GM19455 (cell line): ENCODE results near the gene NUP98.

Experiments used
- ATAC-seq: cut with Tn5 transposase; IDR thresholded peaks from one replicate; pipeline ENCODE4 v1.9.1; 2021; ENCODE audit not compliant: unreplicated experiment

Gene NUP98

DNA sequence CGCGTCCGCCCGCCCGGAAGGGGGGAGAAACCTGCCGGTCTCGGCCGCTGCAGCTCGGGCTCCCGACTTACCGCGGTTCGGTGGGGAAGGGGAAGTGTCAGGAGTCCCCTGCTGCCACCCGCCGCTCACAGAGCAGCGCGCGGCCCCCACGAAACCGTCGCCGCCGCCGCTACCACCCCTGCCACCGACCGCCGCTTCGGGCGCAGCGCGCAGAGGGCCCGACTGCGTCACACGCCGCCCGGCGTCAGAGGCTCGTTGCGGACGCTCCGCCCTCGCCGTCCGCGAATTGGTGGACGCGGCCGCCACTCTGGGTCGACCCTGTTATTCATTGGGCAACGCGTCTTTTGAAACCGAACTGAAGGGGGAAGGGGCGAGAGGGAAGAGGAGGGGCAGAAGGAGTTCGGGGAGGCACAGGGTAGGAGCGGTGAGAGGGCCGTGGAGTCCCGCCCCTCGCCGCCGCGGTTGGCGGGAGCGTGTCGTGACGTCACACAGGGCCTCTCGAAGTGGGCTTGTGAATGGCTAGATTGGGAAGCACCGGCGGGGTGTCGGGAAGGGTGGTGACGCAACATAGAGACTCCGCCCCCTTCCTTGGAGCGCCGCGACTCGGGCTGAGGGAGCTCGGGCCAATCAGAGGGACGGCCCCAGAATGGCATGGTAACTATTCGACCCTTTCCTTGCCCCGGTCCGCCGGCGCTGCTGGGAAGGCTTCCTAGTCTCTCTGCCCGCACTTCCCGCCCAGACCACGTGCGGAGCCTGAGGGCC is at the start of gene NUP98:
Gene NUP98 (minus strand): TSS at position 226 of the 762 bp plus-strand sequence. CDS start 15,437 bp downstream, outside the sequence.
- peak; percentile 95 for ATAC-seq

DNA sequence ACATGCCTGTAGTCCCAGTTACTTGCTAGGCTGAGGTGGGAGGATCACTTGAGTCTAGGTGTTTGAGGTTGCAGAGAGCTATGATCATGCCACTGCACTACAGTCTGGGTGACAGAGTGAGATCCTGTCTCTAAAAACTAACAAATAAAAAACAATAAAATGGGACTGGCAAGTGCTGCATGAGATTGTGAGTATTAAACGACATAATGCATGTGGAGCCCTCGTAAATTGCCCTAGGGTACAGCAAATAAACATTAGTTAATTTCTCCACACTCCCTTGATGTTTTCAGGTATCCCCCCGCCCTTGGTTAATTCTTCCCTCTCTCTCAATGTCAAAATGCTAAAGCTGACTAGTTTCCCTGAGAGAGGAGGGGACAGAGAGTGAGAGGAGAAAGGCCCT is 48.3 kb upstream of the NUP98 start:
- no peak for ATAC-seq

DNA sequence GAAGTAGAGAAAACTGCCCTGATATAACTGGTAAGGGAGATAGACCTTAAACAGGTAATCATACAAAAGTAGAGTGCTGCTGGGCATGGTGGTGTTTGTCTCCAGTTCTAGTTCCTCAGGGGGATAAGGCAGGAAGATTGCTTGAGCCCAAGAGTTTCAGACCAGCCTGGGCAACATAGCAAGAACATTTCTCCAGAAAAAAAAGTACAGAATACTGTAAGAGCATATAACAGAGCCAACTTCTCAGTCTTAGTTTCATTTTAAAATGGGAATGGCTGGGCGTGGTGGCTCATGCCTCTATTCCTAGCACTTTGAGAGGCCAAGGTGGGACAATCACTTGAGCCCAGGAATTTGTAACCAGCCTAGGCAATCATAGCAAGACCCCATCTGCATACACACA is 47.9 kb upstream of the NUP98 start:
- no peak for ATAC-seq

DNA sequence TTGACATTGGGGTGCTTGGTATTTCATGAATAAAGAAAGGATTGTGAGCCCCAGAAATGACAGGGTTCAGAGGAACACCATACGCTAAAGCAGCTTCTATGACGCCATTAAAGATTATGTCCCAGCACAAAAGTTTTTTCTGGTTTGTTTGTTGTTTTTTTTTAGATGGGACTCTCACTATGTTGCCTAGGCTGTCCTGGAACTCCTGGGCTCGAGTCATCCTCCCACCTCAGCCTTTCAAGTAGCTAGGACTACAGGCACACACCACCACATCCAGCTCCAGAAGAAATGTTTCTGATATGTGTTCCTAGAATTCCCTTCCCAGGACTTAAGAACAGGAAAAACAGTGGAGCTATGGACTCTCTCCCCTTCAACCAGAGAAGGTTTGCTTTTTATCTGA is 46.0 kb upstream of the NUP98 start:
- ATAC-seq = no peak

DNA sequence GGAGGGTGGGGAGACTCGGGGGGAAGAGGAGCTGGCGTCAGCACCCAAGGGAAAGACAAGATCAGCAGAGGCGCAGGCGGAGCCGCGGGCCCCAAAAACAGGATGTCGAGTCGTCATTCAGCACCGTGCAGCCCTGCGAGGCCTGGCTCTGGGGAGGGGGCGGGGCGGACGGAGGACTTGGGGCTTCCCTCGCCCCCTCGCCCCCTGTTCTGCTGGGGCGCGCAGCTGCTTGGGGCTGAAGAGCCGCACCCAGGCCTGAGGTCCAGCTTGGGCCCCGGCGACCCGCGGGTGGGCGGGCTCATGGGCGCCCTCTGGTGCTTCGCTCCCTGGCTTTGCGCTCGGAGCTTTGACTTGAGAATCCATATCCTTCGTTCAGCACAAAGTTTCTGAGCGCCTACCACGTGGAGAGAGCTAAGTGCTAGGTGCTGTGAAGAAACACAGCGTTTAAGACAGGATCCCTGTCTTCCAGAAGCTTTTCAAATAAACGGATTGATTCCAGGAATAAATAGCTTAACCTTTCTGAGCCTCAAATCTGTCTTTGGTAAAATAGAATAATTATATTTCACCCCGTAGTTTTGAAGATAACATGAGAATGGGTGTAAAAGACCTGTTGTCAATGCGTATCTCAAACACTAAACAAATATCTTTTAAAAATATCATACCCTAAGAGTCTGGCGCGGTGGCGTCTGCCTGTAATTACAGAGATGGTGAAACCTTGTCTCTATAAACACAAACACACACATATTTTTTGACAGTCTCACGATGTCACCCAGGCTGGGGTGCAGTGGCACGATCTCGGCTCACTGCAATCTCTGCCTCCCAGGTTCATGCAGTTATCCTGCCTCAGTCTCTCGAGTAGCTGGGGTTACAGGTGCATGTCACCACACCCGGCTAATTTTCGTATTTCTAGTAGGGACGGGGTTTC is 44.3 kb upstream of the NUP98 start:
- peak; percentile 56 for ATAC-seq

DNA sequence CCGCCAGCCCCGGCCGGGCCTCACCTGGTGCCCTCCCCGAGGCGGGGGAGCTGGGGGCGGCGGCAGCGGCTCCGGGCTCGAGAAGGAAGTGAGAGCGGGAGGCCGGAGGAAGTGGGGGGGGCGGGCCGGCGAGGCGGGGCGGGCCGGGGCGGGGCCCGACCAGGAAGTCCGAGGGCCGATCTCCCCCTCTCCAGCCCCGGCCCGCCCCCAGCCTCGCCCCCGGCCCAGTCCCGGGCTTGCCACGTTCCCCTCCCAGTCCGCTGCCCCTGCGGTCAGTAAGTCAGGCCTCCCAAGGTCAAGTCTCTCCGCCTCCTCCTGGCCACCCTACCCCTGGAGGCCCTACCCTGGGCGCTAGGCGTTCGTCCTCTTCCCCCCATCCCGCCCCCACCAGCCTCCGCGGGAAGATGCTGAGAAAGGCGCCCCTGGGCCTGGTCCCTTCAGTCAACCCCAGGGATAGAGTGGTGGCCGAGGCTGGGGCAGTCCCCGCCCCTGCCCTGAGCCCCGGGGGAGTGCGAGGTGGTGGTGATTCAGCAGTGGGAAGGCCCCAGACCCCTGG is 43.6 kb upstream of the NUP98 start, which contains the start of gene RHOG:
Gene RHOG (minus strand): TSS at position 90 of the 556 bp plus-strand sequence. CDS start 12,821 bp downstream, outside the sequence.
- ATAC-seq = peak; percentile 48

DNA sequence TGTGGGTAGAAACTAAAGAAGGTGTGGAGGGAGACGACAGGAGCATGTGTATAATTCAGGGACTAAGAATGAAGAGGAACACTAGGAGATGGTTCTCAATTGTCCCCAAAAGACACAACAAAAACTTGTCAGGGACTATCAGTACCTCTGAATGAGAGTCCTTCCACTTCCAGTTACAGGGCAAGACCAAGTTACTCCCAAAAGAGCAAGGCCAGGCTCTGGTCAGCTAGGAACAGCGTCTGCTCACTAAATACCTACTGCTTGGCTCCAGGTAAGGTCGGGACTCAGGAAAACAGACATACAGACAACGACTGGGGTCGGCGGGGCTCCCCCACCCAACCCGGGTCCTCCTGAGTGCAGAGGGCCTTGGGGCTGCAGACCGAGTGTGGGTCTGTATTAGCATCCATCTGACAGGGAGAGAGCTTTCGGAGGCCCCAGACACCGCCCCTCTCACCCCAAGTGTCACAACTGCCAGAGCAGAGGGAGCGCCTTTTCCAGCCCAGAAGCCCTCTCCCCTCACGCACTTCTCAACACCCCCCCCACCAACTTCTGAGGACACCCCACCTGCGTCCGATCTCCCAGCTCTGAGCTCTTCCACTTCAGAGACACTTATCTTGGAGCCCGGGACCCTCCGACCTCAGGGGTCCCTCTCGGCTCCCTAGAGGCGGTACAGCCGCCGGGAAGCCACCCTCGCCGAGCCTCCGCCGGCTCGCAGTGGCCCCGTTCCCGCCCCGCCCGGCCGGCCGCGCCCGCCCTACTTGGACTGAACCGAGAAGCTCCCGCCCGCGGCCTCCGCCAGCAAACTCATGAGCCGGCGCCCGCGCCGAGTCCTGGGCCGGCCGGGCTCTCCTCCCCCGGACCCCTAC is 42.9 kb upstream of the NUP98 start:
- ATAC-seq = no peak

DNA sequence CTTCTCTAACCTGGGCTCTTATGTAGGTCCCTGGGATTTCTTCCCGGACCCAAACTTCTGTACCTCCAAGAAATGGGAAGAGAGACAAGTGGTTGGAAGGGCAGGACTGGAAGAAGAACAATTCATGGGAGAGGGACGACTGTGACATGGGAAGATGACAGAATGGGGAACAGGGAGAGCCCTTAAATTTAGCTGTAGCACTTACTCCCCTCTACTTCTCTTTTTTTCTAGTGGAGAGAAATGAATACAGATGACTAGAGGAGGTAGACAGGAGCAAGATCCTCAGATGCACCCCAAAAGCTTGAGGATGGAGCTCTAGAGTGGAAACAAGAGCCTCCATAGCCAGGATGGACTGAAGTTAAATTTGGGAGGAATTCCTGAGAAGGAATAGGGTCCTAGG is 41.1 kb upstream of the NUP98 start:
- no peak for ATAC-seq

DNA sequence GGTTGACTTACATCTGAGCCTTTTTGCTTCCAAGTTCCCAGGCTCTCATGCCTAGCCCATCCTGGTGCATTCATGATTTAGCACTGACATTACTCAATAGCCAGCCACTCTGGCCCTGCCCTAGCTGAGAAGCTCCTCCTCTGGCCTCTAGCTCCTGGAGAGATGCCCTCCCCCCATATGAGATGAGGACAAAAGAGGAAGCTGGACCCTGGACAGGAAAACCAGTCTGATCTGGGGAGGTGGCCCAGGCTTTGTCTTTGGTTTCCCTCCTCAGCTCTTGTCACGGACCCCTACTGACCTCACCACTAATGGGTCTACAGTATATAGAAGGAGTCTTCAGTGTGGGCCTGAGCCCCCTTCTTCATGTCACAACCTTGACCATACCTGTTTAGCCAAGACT is 40.4 kb upstream of the NUP98 start:
- ATAC-seq = no peak

DNA sequence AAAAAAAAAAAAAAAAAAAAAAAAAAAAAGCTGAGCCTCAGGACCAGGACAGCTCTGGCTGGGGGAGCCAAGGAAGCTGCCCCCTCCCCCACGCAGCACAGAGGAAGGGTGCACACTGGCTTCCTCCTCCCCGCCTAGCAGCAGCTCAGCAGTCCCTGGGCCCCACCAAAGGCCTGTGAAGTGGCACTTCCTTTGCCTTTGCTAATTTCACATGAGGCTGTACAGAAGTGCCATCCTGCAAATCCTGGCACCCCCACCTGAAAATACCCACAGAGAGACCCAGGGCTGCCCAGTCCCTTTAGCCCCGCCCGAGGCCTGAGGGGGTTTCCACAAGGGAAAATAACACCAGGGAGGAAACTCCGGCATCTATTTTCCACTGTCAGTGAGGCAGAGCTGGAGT is 39.5 kb upstream of the NUP98 start:
- no peak for ATAC-seq

DNA sequence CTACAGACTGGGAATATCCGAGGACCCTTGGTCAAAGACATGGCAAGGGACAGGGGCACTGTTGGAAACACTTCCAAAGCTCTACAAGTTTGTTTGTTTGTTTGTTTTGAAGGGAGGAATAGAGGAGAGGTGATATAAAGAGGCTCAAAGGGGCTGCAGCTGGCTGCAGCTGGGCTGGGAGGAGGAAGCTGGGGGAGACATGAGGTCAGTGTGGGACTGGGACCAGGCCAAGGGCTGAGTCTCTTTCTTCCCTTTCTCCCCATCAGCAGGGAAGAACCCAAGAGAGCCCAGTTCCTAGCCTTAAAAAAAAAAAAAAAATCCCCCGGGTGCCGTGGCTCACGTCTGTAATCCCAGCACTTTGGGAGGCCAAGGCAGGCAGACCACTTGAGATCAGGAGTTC is 38.4 kb upstream of the NUP98 start:
- no peak for ATAC-seq

DNA sequence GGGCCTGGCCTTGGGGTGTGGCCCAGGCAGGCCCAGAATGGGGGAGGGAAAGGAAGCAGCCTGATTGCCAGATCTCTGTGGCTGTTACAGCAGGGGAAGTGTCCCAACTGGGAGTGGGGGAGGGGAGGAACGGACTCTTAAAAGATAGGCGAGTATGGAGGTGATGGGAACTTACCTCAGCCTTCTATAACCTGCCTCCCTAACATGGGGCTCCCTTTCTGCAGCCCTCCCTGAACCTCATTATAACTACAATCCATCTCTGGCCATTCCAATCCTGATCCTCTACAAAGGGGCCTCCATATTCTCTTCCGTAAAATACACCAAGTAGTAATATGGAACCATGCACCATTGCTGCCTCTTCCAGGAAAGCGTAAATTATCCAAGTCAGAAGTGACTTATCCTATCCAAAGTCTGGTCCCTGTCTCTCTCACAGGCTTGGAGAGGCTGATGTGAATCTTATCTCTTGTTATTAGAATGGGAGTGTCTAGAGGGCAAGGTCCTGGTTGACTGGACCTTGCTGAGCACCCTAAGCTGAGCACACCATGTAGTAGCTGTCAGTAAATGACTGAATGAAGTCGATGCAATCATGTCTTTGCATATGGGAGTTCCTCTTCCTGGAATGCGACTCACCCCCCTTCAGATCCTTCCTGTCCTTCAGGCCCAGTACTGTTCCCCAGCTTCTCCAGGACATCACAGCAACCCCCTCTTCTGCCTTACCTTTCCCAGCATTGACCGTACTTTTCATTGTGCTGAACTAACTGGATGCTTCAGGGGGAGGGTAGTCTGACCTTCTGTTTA is 37.5 kb upstream of the NUP98 start:
- no peak for ATAC-seq

DNA sequence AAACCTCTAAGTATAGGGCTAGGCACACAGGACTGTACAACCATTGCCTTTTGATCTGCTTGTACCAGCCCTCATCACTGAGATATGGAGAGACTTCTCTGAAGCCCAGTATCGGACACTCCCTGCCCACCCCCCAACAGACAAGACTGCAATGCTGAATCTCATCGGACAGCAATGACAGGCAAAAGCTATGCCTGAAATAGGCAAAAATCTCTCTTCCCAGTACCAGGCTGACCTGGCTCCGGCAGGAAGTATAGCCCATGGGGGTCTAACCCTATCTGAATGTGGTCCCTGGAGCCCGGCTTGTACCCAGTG is 37.0 kb upstream of the NUP98 start:
- no peak for ATAC-seq

DNA sequence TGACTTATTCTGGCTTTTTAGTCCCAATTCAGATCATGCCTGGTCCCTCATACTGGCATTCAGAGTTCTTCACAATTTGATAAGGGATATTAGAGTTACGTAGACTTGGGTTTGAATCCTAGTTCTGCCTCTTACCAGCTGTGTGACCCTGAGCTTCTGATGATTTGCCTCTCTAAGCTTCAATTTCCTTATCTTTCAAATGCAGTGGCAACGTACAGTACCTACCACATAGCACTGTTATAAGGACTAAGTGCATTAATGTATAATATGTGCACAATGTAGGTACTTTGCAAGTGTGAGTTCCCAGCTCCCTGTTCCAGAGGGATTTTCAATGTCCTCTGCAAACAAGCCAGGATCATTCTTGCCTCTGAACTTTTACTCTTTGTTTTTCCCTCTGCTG is 36.1 kb upstream of the NUP98 start:
- ATAC-seq = no peak

DNA sequence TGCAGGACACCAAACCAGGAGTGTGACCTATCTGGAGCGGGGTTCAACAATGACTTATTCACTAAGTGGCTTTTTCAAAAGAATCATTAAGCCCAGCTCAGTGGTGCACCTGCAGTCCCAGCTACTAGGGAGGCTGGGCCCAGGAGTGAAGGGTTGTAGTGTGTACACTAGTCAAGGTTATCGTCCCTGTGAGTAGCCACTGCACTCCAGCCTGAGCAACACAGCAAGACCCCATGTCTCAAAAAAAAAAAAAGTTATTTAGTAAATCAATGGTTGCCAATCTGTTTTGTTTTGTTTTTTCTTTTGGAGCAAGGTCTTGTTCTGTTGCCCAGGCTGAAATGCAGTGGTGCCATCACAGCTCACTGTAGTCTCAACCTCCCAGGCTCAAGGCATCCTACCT is 35.5 kb upstream of the NUP98 start:
- no peak for ATAC-seq

DNA sequence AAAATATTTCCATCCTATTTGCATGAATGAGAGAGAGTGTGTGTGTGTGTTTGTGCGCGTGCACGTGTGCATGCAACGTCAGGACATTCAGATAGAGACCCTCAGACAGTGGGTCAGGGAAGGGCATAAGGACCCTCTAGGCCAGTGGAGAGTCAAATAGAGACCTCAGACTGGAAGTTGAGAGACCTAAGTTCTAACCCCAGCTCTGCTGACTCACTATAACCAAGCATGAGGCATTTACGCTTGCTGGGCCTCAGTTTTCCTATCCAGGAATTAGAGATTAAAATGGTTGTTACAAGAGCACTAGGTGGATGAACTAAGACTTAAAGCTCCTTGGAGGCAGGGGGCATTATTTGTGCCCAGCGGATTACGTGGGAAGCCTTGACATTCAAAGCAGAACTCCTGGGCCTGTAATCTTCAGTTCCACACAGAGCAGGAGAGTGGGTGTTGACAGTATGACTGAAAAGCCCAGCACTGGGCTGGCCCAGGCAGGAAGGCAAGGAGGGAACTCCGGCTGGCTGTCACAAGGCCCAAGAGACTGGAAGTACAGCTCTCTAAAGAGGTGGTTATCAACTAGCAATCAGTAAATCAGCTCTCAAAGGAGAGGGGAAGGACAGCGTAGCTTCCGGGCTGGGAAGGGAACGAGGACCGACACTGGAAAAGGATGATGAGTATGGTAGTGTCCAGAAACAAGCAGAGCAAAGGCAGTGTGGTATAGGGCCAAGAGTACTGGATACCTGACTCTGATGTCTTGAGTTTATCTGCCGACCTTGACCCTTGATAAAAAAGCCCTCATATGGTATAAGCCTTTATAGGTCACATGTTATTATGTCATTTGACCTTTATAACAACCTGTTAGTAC is 34.3 kb upstream of the NUP98 start:
- no peak for ATAC-seq

DNA sequence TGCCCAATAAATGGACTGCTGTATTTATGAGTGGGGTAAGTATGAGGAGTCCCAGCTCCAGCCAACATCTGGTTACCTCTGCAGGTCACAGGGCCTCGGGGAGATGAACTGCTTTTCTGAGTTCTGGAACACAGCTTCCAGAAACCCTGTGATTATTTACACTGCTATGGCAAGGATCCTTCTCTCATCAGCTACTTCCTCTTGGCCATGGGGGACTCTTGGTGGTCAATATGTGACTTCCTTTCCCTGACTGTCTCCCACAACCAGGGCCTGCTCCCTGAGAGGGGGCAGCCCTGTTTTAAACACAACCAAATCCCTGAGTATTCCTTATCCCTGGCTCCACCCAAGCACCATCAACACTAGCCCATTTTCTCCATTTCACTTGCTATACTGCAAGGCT is 33.4 kb upstream of the NUP98 start:
- no peak for ATAC-seq

DNA sequence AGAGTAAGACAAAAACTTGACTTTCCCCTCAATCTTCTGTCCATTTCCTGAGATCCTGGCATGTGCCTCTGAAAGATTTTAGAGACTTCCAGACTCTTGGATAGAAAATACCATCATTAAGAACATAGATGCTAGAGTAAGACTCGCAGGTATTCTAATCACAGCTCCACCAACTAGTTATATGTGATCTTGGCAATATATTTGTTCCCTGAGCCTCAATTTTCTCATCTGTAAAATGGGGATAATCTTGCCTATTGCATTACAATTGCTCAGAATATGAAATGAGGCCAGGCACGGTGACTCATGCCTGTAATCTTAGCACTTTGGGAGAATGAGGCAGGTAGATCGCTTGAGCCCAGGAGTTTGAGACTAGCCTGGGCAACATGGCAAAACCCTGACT is 32.7 kb upstream of the NUP98 start:
- ATAC-seq = no peak
